K562 (cell line): ENCODE results near the gene PI4KA. TPM values are rescaled to one million over a fixed set of nuclear protein-coding genes. Genes with fewer than 3 reads are reported as not detected.

Experiments used
- CAMTA2 ChIP-seq: fragments of 250-450 bp; sonication (Bioruptor Pico); conservative IDR thresholded peaks from 2 replicates; pipeline ENCODE4 v1.5.1; 2022
- CBX2 ChIP-seq: fragments of 200-600 bp; sonication (generic); IDR thresholded peaks from one replicate; pipeline ENCODE4 v1.6.1; 2012; ENCODE audit warnings: mild to moderate bottlenecking, low read length, inconsistent platforms; ENCODE audit not compliant: insufficient read depth, poor library complexity, severe bottlenecking
- ERF ChIP-seq: fragments of 450-650 bp; formaldehyde crosslinking; IDR thresholded peaks from 2 replicates; pipeline ENCODE4 v1.4.0; 2020; ENCODE audit warnings: mild to moderate bottlenecking, mixed read lengths
- HLTF ChIP-seq: fragments of 450-650 bp; IDR thresholded peaks from 2 replicates; pipeline ENCODE4 v1.6.1; 2016
- KLF6 ChIP-seq: fragments of 250-450 bp; sonication (Bioruptor Pico); IDR thresholded peaks from 2 replicates; pipeline ENCODE4 v1.4.0; 2020; ENCODE audit warnings: mild to moderate bottlenecking, moderate library complexity, borderline replicate concordance
- MEF2A ChIP-seq: IDR thresholded peaks from 2 replicates; pipeline ENCODE4 v1.6.1; 2011; ENCODE audit warnings: low read depth, mild to moderate bottlenecking, low read length, moderate library complexity; ENCODE audit not compliant: control insufficient read depth
- MEIS2 ChIP-seq: fragments of 450-650 bp; IDR thresholded peaks from 2 replicates; pipeline ENCODE4 v1.6.1; 2014; ENCODE audit warnings: mild to moderate bottlenecking; ENCODE audit not compliant: partially characterized antibody
- NR2C2 ChIP-seq, 2 experiments: fragments of 200-800 bp in 1 of 2; sonication (Bioruptor generic) in 1 of 2; sonication (generic) in 1 of 2; formaldehyde crosslinking in 1 of 2; IDR thresholded peaks; 2 replicates each; pipeline versions ENCODE4 v1.6.1 to v1.8.0; 2016 to 2022; ENCODE audit warnings: mild to moderate bottlenecking in 1 of 2, missing compliant biosample characterization in 1 of 2, missing genetic modification characterization in 1 of 2, missing genetic modification reagents in 1 of 2
- NR4A1 ChIP-seq, 2 experiments: fragments of 250-450 bp in 1 of 2; fragments of 450-650 bp in 1 of 2; sonication (Bioruptor Pico) in 1 of 2; IDR thresholded peaks; 2 replicates each; pipeline versions ENCODE4 v1.4.0 to v1.6.1; 2016 to 2020; ENCODE audit warnings: mild to moderate bottlenecking in 2 of 2, missing compliant biosample characterization in 1 of 2, missing genetic modification characterization in 1 of 2, moderate library complexity in 1 of 2
- PHB ChIP-seq: fragments of 250-450 bp; sonication (Bioruptor Pico); IDR thresholded peaks from 2 replicates; pipeline ENCODE4 v1.5.0; 2021
- PRDM10 ChIP-seq: fragments of 450-650 bp; IDR thresholded peaks from 2 replicates; pipeline ENCODE4 v1.6.1; 2018; ENCODE audit not compliant: partially characterized antibody
- RCOR1 ChIP-seq, 2 experiments: IDR thresholded peaks; 2 replicates each; pipeline ENCODE4 v1.6.1; 2012; ENCODE audit warnings: low read depth in 2 of 2, low read length in 2 of 2, borderline replicate concordance in 1 of 2, improper control_type of control experiment in 1 of 2
- SIN3B ChIP-seq: fragments of 450-650 bp; IDR thresholded peaks from 2 replicates; pipeline ENCODE4 v1.6.1; 2017; ENCODE audit warnings: low read depth, mild to moderate bottlenecking, moderate library complexity
- TEAD2 ChIP-seq: fragments of 450-650 bp; IDR thresholded peaks from 2 replicates; pipeline ENCODE4 v1.6.1; 2016; ENCODE audit warnings: missing genetic modification characterization, control low read depth, missing compliant biosample characterization
- TSC22D4 ChIP-seq: fragments of 450-650 bp; IDR thresholded peaks from 2 replicates; pipeline ENCODE4 v1.6.1; 2016; ENCODE audit warnings: missing genetic modification characterization, missing biosample characterization, control low read depth
- XRCC4 ChIP-seq: IDR thresholded peaks from one replicate; pipeline ENCODE4 v1.6.1; 2011; ENCODE audit not compliant: insufficient read depth, insufficient read length; ENCODE audit errors: extremely low read depth
- YY1 ChIP-seq, 3 experiments: IDR thresholded peaks; 2 replicates each; pipeline ENCODE4 v1.6.1; 2011; ENCODE audit warnings: low read length in 2 of 3, mild to moderate bottlenecking in 2 of 3, moderate library complexity in 2 of 3, borderline replicate concordance in 1 of 3, control low read depth in 1 of 3, low read depth in 1 of 3; ENCODE audit not compliant: insufficient read depth in 3 of 3, insufficient replicate concordance in 2 of 3, control insufficient read depth in 1 of 3, insufficient read length in 1 of 3; ENCODE audit errors: extremely low read depth in 1 of 3
- ZBTB7A ChIP-seq: IDR thresholded peaks from 2 replicates; pipeline ENCODE4 v1.6.1; 2011; ENCODE audit warnings: low read depth, mild to moderate bottlenecking, low read length, moderate library complexity, borderline replicate concordance; ENCODE audit not compliant: control insufficient read depth
- ZNF507 ChIP-seq: conservative IDR thresholded peaks from 2 replicates; pipeline ENCODE4 v1.6.1; 2017; ENCODE audit warnings: missing genetic modification characterization, missing compliant biosample characterization
- ZNF766 ChIP-seq: fragments of 200-800 bp; sonication (Bioruptor generic); conservative IDR thresholded peaks from 2 replicates; pipeline ENCODE4 v1.6.1; 2016; ENCODE audit warnings: missing genetic modification characterization, missing compliant biosample characterization
- polyA plus RNA-seq, 8 experiments: library from polyadenylated mRNA; depleted of rRNA in 4 of 8; stranded (reverse) in 5 of 8; unstranded in 3 of 8; fragments of >200 nt; fragmentation: Nextera tagmentation in 2 of 8; fragmentation: Illumina TruSeq in 1 of 8; extraction: Ambion mirVana in 2 of 8; extraction: Trizol in 1 of 8; gene quantifications; 2 replicates each; pipeline versions ENCODE4 v1.2.1 to v1.2.3, GENCODE V29; 2011 to 2014; ENCODE audit warnings: inconsistent platforms in 1 of 8, missing spikeins in 1 of 8
- total RNA-seq, 7 experiments: library from RNA; depleted of rRNA in 6 of 7; stranded (reverse); fragments of >200 nt in 6 of 7; fragmentation: Illumina TruSeq in 2 of 7; extraction: Trizol in 2 of 7; gene quantifications; 2 replicates each; pipeline versions ENCODE4 v1.2.1 to v1.2.3, GENCODE V29; 2011 to 2021; ENCODE audit warnings: low replicate concordance in 1 of 7
- TF ChIP-seq, protein P1 (sequence below): fragments of 250-450 bp; sonication (Bioruptor Pico); IDR thresholded peaks from 2 replicates; pipeline ENCODE4 v1.4.0; 2020; ENCODE audit warnings: borderline replicate concordance

Gene PI4KA
- total and polyA plus RNA-seq, 9 of the 15 experiments (the other 6 are each of a cell fraction or from before 2014, with no cell fraction given) = 7.3 to 187 (median 84.7) TPM

DNA sequence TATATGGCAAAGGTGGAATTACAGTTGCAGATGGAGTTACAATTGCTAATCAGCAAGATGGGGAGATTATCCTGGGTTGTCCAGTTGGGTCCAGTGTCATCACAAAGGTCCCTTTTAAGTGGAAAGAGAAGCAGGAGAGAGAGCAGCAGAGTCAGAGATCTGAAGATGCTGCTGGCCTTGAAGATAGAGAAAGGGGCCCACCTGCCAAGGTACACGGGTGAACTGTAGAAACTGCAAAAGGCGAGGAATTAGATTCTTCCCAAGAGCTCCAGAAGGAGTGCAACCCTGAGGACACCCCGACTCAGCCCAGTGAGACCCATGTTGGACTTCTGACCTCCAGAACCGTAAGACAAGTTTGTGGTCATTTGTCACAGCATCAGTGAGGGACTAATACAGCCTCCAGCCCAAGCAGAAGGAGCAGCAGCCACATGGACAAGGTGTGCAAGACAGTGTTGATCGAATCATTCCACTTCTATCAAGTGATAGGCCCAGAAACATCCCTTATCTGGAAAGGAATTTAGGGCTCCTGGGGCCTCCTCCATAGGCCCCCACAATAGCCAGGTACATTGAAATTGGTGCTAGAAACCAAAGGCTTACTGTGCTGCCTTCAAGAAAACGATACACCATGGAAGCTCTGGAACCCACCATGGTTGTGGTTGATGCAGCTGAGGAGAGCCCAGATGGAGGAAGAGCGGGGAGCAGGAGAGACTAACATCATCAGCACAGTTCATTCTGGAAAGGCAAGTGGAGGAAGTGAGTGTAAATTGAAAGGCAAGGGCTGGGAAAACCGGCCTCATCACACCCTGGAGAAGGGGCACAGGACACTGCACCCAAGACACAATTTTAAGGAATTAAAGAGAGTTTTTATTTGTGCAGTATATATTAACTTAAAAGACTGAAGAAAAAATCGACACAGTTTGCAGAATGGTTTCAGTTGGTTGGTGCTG lies 23.5 kb upstream of the PI4KA start (continued):
- TF ChIP-seq TEAD2 (tag) (no peak), ZNF766 (CRISPR knock-in tag) (no peak), PHB (CRISPR knock-in tag) (no peak), SIN3B (no peak), XRCC4 (no peak), TSC22D4 (tag) (0 out of 2 replicates have a peak, but pooled peaks have one; percentile 45), PRDM10 (no peak), ERF (CRISPR knock-in tag) (no peak), NR2C2 (CRISPR knock-in tag; IDR thresholded peaks at IDR 0.05) (no peak), NR2C2 (tag; IDR thresholded peaks at IDR 0.05) (no peak), MEIS2 (no peak), RCOR1 (IDR thresholded peaks at IDR 0.05; ENCODE audit: borderline replicate concordance in 1 of 2, low read depth in 2 of 2, low read length in 2 of 2) (peak in 1 of 2 experiments; percentile 7; a peak in 1 of 4 replicates), CAMTA2 (CRISPR knock-in tag) (no peak), MEF2A (no peak), NR4A1 (CRISPR knock-in tag; IDR thresholded peaks at IDR 0.05) (no peak), NR4A1 (tag; IDR thresholded peaks at IDR 0.05) (no peak), YY1 (IDR thresholded peaks at IDR 0.05; ENCODE audit: borderline replicate concordance in 1 of 3, control insufficient read depth in 1 of 3, extremely low read depth in 1 of 3, insufficient read depth in 3 of 3, insufficient read length in 1 of 3, insufficient replicate concordance in 2 of 3, low read depth in 1 of 3, low read length in 2 of 3) (no peak), CBX2 (no peak), HLTF (no peak), ZBTB7A (no peak), ZNF507 (tag) (no peak), KLF6 (no peak)
- TF ChIP-seq, protein P1, sequence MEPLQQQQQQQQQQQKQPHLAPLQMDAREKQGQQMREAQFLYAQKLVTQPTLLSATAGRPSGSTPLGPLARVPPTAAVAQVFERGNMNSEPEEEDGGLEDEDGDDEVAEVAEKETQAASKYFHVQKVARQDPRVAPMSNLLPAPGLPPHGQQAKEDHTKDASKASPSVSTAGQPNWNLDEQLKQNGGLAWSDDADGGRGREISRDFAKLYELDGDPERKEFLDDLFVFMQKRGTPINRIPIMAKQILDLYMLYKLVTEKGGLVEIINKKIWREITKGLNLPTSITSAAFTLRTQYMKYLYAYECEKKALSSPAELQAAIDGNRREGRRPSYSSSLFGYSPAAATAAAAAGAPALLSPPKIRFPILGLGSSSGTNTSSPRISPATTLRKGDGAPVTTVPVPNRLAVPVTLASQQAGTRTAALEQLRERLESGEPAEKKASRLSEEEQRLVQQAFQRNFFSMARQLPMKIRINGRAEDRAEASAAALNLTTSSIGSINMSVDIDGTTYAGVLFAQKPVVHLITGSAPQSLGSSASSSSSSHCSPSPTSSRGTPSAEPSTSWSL (CRISPR knock-in tag) = no peak
